Testis (tissue), 2 donors: ENCODE data around the gene JPT1.
"Not testable (repeated sequence)": the region's sequence is repeated elsewhere in the genome, so short reads cannot be mapped to it uniquely, and the experiment has no call there.

ENCODE experiments used
- POLR2A ChIP-seq: fragments of 450-650 bp; IDR thresholded peaks from one replicate; pipeline ENCODE4 v1.6.1; 2017; ENCODE audit warnings: antibody characterized with exemption, mild to moderate bottlenecking, moderate library complexity
- TF ChIP-seq, protein P1 (sequence below), 3 experiments: fragments of 450-650 bp in 2 of 3; fragments of 200-600 bp in 1 of 3; sonication (generic) in 1 of 3; IDR thresholded peaks; one replicate each; pipeline ENCODE4 v1.5.1; 2016 to 2019; ENCODE audit warnings: antibody characterized with exemption in 3 of 3, mild to moderate bottlenecking in 2 of 3, moderate library complexity in 1 of 3

DNA sequence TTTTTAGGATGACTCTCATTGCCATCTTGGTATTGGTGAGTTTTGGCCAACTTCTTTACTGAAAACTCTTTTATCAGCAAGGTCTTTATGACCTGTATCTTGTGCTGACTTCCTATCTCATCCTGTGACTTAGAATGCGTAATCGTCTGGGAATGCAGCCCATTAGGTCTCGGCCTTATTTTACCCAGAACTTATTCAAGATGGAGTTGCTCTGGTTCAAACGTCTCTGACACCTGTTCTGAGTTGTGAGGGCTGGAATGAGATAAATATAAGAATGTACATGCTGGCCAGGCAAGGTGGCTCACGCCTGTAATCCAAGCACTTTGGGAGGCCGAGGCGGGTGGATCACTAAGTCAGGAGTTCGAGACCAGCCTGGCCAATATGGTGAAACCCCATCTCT lies 4.2 kb upstream of the JPT1 start:
- TF ChIP-seq, protein P1, sequence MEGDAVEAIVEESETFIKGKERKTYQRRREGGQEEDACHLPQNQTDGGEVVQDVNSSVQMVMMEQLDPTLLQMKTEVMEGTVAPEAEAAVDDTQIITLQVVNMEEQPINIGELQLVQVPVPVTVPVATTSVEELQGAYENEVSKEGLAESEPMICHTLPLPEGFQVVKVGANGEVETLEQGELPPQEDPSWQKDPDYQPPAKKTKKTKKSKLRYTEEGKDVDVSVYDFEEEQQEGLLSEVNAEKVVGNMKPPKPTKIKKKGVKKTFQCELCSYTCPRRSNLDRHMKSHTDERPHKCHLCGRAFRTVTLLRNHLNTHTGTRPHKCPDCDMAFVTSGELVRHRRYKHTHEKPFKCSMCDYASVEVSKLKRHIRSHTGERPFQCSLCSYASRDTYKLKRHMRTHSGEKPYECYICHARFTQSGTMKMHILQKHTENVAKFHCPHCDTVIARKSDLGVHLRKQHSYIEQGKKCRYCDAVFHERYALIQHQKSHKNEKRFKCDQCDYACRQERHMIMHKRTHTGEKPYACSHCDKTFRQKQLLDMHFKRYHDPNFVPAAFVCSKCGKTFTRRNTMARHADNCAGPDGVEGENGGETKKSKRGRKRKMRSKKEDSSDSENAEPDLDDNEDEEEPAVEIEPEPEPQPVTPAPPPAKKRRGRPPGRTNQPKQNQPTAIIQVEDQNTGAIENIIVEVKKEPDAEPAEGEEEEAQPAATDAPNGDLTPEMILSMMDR (IDR thresholded peaks at IDR 0.05), result not testable (repeated sequence)
- not testable (repeated sequence) for TF ChIP-seq POLR2A
